H9 (cell line): ENCODE results near the gene CEP89. TPM values are rescaled to one million over a fixed set of nuclear protein-coding genes. Genes with fewer than 3 reads are reported as not detected.
"Not testable (repeated sequence)": the region's sequence is repeated elsewhere in the genome, so short reads cannot be mapped to it uniquely, and the experiment has no call there.

ENCODE experiments used
- DNase-seq: peaks from one replicate; pipeline ENCODE4 v3.0.0-alpha.2; 2017
- H2AFZ ChIP-seq: one replicate; pipeline ENCODE4 v1.6.1; 2013; ENCODE audit warnings: mild to moderate bottlenecking, low read length, control low read depth, moderate library complexity
- H2AK5ac ChIP-seq: 2 replicates; pipeline ENCODE4 v1.6.1; 2013; ENCODE audit warnings: low read length, control low read depth, mixed read lengths; ENCODE audit not compliant: insufficient read length
- H2BK120ac ChIP-seq: one replicate; pipeline ENCODE4 v1.6.1; 2013; ENCODE audit warnings: low read depth, mild to moderate bottlenecking, low read length, control low read depth, inconsistent platforms; ENCODE audit not compliant: poor library complexity, severe bottlenecking
- H2BK12ac ChIP-seq: 2 replicates; pipeline ENCODE4 v1.6.1; 2013; ENCODE audit warnings: low read length, control low read depth, mixed read lengths, low read depth; ENCODE audit not compliant: insufficient read length
- H2BK15ac ChIP-seq: 2 replicates; pipeline ENCODE4 v1.6.1; 2013; ENCODE audit warnings: low read depth, low read length, control low read depth
- H2BK20ac ChIP-seq: one replicate; pipeline ENCODE4 v1.6.1; 2013; ENCODE audit warnings: low read depth, mild to moderate bottlenecking, low read length, control low read depth, inconsistent platforms; ENCODE audit not compliant: poor library complexity, severe bottlenecking
- H2BK5ac ChIP-seq: 2 replicates; pipeline ENCODE4 v1.6.1; 2013; ENCODE audit warnings: low read length, control low read depth, mixed read lengths; ENCODE audit not compliant: insufficient read length
- H3K14ac ChIP-seq: 2 replicates; pipeline ENCODE4 v1.6.1; 2013; ENCODE audit warnings: low read length, control low read depth; ENCODE audit not compliant: insufficient read depth
- H3K18ac ChIP-seq: 2 replicates; pipeline ENCODE4 v1.6.1; 2013; ENCODE audit warnings: low read depth, mild to moderate bottlenecking, mixed read lengths, low read length, control low read depth; ENCODE audit not compliant: insufficient read length
- H3K23ac ChIP-seq: 2 replicates; pipeline ENCODE4 v1.6.1; 2013; ENCODE audit warnings: low read length, control low read depth, mixed read lengths, low read depth; ENCODE audit not compliant: insufficient read length
- H3K23me2 ChIP-seq: 2 replicates; pipeline ENCODE4 v1.6.1; 2013; ENCODE audit warnings: low read depth, mild to moderate bottlenecking, mixed read lengths, low read length, control low read depth; ENCODE audit not compliant: insufficient read length, poor library complexity, severe bottlenecking
- H3K27ac ChIP-seq: 2 replicates; pipeline ENCODE4 v1.5.1; 2013; ENCODE audit warnings: low read length, control low read depth, mixed read lengths, low read depth; ENCODE audit not compliant: insufficient read length
- H3K27me3 ChIP-seq: 2 replicates; pipeline ENCODE4 v1.6.1; 2013; ENCODE audit warnings: low read length, control low read depth, inconsistent platforms; ENCODE audit not compliant: insufficient read depth
- H3K4ac ChIP-seq: 2 replicates; pipeline ENCODE4 v1.6.1; 2013; ENCODE audit warnings: low read depth, mild to moderate bottlenecking, control low read depth, inconsistent platforms, low read length, moderate library complexity
- H3K4me1 ChIP-seq: 2 replicates; pipeline ENCODE4 v1.6.1; 2013; ENCODE audit warnings: low read length, control low read depth, inconsistent platforms; ENCODE audit not compliant: insufficient read depth
- H3K4me2 ChIP-seq: 2 replicates; pipeline ENCODE4 v1.6.1; 2013; ENCODE audit warnings: low read length, control low read depth, mixed read lengths; ENCODE audit not compliant: insufficient read length, insufficient read depth
- H3K56ac ChIP-seq: 2 replicates; pipeline ENCODE4 v1.6.1; 2013; ENCODE audit warnings: low read depth, mild to moderate bottlenecking, mixed read lengths, low read length, control low read depth; ENCODE audit not compliant: insufficient read length
- H3K79me1 ChIP-seq: 2 replicates; pipeline ENCODE4 v1.6.1; 2013; ENCODE audit warnings: low read depth, mild to moderate bottlenecking, moderate library complexity, low read length, control low read depth, inconsistent platforms; ENCODE audit not compliant: insufficient read depth, poor library complexity, severe bottlenecking
- H3K79me2 ChIP-seq: 2 replicates; pipeline ENCODE4 v1.6.1; 2013; ENCODE audit warnings: low read length, control low read depth, inconsistent platforms; ENCODE audit not compliant: insufficient read depth
- H3K9ac ChIP-seq: 2 replicates; pipeline ENCODE4 v1.6.1; 2013; ENCODE audit warnings: low read length, control low read depth, mixed read lengths; ENCODE audit not compliant: insufficient read length; ENCODE audit errors: extremely low read depth
- H3K9me3 ChIP-seq: one replicate; pipeline ENCODE4 v1.6.1; 2013; ENCODE audit warnings: low read depth, low read length, inconsistent platforms; ENCODE audit not compliant: control insufficient read depth
- H3T11ph ChIP-seq: one replicate; pipeline ENCODE4 v1.6.1; 2013; ENCODE audit warnings: mild to moderate bottlenecking, low read length, control low read depth, inconsistent platforms
- H4K20me1 ChIP-seq: one replicate; pipeline ENCODE4 v1.6.1; 2013; ENCODE audit not compliant: control insufficient read depth, insufficient read length, insufficient read depth
- H4K5ac ChIP-seq: 2 replicates; pipeline ENCODE4 v1.6.1; 2013; ENCODE audit warnings: low read depth, mild to moderate bottlenecking, mixed read lengths, low read length, control low read depth; ENCODE audit not compliant: insufficient read length
- H4K8ac ChIP-seq: replicated peaks from 2 replicates; pipeline ENCODE4 v1.6.1; 2013; ENCODE audit warnings: low read length, control low read depth, mixed read lengths, low read depth; ENCODE audit not compliant: insufficient read length
- H4K91ac ChIP-seq: 2 replicates; pipeline ENCODE4 v1.6.1; 2013; ENCODE audit warnings: low read depth, mild to moderate bottlenecking, moderate library complexity, mixed read lengths, low read length, control low read depth; ENCODE audit not compliant: insufficient read length
- H3K27ac Mint-ChIP-seq, 3 experiments: 2 replicates in 2 of 3; 3 replicates in 1 of 3; pipeline ENCODE4 v1.8.0; 2020 to 2021; ENCODE audit warnings: mixed read lengths in 3 of 3, mild to moderate bottlenecking in 1 of 3, moderate library complexity in 1 of 3
- H3K27me3 Mint-ChIP-seq: 2 replicates; pipeline ENCODE4 v1.8.0; 2021; ENCODE audit warnings: low read depth, mild to moderate bottlenecking, moderate library complexity, mixed read lengths
- H3K36me3 Mint-ChIP-seq, 3 experiments: 2 replicates in 2 of 3; 3 replicates in 1 of 3; pipeline ENCODE4 v1.8.0; 2020 to 2021; ENCODE audit warnings: low read depth in 3 of 3, mixed read lengths in 3 of 3; ENCODE audit not compliant: insufficient read depth in 1 of 3
- H3K4me1 Mint-ChIP-seq, 2 experiments: 2 replicates each; pipeline ENCODE4 v1.8.0; 2020; ENCODE audit warnings: mixed read lengths in 2 of 2
- H3K4me3 Mint-ChIP-seq, 2 experiments: 2 replicates in 1 of 2; 3 replicates in 1 of 2; pipeline ENCODE4 v1.8.0; 2020 to 2021; ENCODE audit warnings: mild to moderate bottlenecking in 2 of 2, mixed read lengths in 2 of 2, moderate library complexity in 1 of 2
- H3K9me3 Mint-ChIP-seq, 2 experiments: 2 replicates in 1 of 2; 3 replicates in 1 of 2; pipeline ENCODE4 v1.8.0; 2020; ENCODE audit warnings: mild to moderate bottlenecking in 2 of 2, mixed read lengths in 2 of 2, moderate library complexity in 1 of 2
- CTCF ChIP-seq: fragments of 200-600 bp; sonication (generic); conservative IDR thresholded peaks from 3 replicates; pipeline ENCODE4 v1.8.0; 2021; ENCODE audit warnings: antibody characterized with exemption, mild to moderate bottlenecking
- WGBS: extraction: QIAGEN DNeasy Blood & Tissue Kit; methylation state at CpG from one replicate; pipeline ENCODE4 v1.1.7; 2013; ENCODE audit warnings: missing lambda C conversion rate, low lambda C conversion rate, mixed read lengths; ENCODE audit not compliant: insufficient read length; ENCODE audit errors: extremely low coverage; 5-methylcytosine and 5-hydroxymethylcytosine counted together
- long read RNA-seq: library from polyadenylated mRNA; unstranded; transcript quantifications from one replicate; pipeline ENCODE4 v2.0.0, GENCODE V29; 2020
- total RNA-seq: library from RNA; stranded (reverse); gene quantifications from 2 replicates; pipeline ENCODE4 v1.2.1, GENCODE V29; 2021

The CEP89 gene
- 21.4 and 22.1 TPM in 2 replicates for total RNA-seq
- long read RNA-seq, full-length matches to known transcripts = 16 of 38 reads
- long read RNA-seq, partial matches to known transcripts = 12 of 38 reads
- long read RNA-seq, other reads (novel, unspliced or antisense) = 10 of 38 reads

GRCh38 chr19:32971715-32972540, at the start of gene CEP89, which contains the start of gene FAAP24:
TSS of gene CEP89 (minus strand) at chr19:32971958. CDS start at chr19:32971874, 84 bp downstream.
TSS of gene FAAP24 (plus strand) at chr19:32972242. CDS start at chr19:32973197, 955 bp downstream.
- Histone ChIP-seq H2AK5ac (no peak within 1 kb of the TSS), H3T11ph (no peak within 1 kb of the TSS), H3K9ac (peak within 1 kb of the TSS; percentile 60), H2BK20ac (no peak within 1 kb of the TSS), H2BK120ac (no peak within 1 kb of the TSS), H3K79me2 (peaks cover 3% of the 10 kb centered on the region; the same call in 1 of the 2 replicates), H4K20me1 (no peaks in the 10 kb centered on the region), H3K27ac (no peak within 1 kb of the TSS), H2AFZ (peak within 1 kb of the TSS; percentile 53), H3K4ac (no peak within 1 kb of the TSS), H4K8ac (no peak within 1 kb of the TSS), H3K23me2 (peaks cover 3% of the 10 kb centered on the region), H3K56ac (no peak within 1 kb of the TSS), H3K23ac (no peak within 1 kb of the TSS), H4K5ac (no peak within 1 kb of the TSS), H2BK15ac (no peak within 1 kb of the TSS), H4K91ac (no peak within 1 kb of the TSS), H3K4me1 (no peaks in the 10 kb centered on the region), H3K9me3 (no peaks in the 10 kb centered on the region), H2BK5ac (no peak within 1 kb of the TSS), H2BK12ac (no peak within 1 kb of the TSS), H3K18ac (peak within 1 kb of the TSS; percentile 49), H3K4me2 (peak within 1 kb of the TSS; percentile 90), H3K79me1 (no peaks in the 10 kb centered on the region), H3K27me3 (no peaks in the 10 kb centered on the region), H3K14ac (peak within 1 kb of the TSS; percentile 27; the same call in 1 of the 2 replicates)
- peak within 1 kb of the TSS; percentile 99 for H3K4me3 Mint-ChIP-seq
- no peaks in the 10 kb centered on the region for H3K27me3 Mint-ChIP-seq
- peak; percentile 99 for DNase-seq
- no peak for TF ChIP-seq CTCF
- H3K9me3 Mint-ChIP-seq = no peaks in the 10 kb centered on the region; a peak in 1 of 5 replicates
- WGBS = no CpG with 5 or more reads among the region's 57 CpGs
- peaks cover 5 to 6% of the 10 kb centered on the region in 2 experiments for H3K4me1 Mint-ChIP-seq
- peaks cover 5 to 35% (median 15%) of the 10 kb centered on the region in 3 experiments; a peak in 6 of 7 replicates for H3K36me3 Mint-ChIP-seq
- peak within 1 kb of the TSS; percentile 74 to 98 (median 92) for H3K27ac Mint-ChIP-seq

DNA sequence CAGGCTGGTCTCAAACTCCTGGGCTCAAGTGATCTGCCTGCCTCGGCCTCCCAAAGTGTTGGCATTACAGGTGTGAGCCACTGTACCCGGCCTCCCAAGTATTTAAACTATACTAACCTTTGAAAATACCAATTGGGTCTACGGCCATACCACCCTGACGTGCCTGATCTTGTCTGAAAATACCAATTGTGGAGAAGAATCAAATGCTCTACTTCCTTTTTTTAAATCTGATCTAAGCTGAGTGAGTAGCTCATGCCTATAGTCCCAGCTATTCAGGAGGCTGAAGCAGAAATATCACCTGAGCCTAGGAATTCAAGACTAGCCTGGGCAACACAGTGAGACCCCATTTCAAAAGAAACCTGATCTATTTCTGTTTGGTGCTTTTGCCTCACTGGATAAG, 39.1 kb upstream of the CEP89 start:
- not testable (repeated sequence) for H2BK5ac ChIP-seq, H3K27me3 ChIP-seq, H3K4me1 ChIP-seq, H3K79me1 ChIP-seq, H2AK5ac ChIP-seq, H3T11ph ChIP-seq, H3K23ac ChIP-seq, DNase-seq, H3K14ac ChIP-seq, H2AFZ ChIP-seq, H2BK12ac ChIP-seq, H3K9ac ChIP-seq, H3K4me1 Mint-ChIP-seq, H4K20me1 ChIP-seq, H3K9me3 Mint-ChIP-seq, H2BK20ac ChIP-seq, H4K5ac ChIP-seq, H3K56ac ChIP-seq, H4K91ac ChIP-seq, H3K79me2 ChIP-seq, H3K27ac ChIP-seq, H3K4me2 ChIP-seq, H3K27ac Mint-ChIP-seq, H3K27me3 Mint-ChIP-seq, H3K4me3 Mint-ChIP-seq, H3K9me3 ChIP-seq, H3K23me2 ChIP-seq, H3K4ac ChIP-seq, H2BK120ac ChIP-seq, H2BK15ac ChIP-seq, H4K8ac ChIP-seq, H3K18ac ChIP-seq
- no CpG with 5 or more reads among the region's 4 CpGs for WGBS
- H3K36me3 Mint-ChIP-seq = peaks cover 28 to 59% (median 44%) of the 10 kb centered on the region in 3 experiments; a peak in 6 of 7 replicates
